Stromal cell of bone marrow (primary cell): ENCODE measurements around the gene HEBP1.

ENCODE experiments used
- DNase-seq: peaks from one replicate; pipeline ENCODE4 v3.0.0-alpha.2; 2012; ENCODE audit warnings: low read depth

HEBP1 gene

GRCh38 chr12:12990700-12991468, 9.2 kb downstream of the HEBP1 start:
- DNase-seq, result no peak

- no peak for DNase-seq
Measured at GRCh38 chr12:12987421-12987820, 12.6 kb downstream of the HEBP1 start.

DNA sequence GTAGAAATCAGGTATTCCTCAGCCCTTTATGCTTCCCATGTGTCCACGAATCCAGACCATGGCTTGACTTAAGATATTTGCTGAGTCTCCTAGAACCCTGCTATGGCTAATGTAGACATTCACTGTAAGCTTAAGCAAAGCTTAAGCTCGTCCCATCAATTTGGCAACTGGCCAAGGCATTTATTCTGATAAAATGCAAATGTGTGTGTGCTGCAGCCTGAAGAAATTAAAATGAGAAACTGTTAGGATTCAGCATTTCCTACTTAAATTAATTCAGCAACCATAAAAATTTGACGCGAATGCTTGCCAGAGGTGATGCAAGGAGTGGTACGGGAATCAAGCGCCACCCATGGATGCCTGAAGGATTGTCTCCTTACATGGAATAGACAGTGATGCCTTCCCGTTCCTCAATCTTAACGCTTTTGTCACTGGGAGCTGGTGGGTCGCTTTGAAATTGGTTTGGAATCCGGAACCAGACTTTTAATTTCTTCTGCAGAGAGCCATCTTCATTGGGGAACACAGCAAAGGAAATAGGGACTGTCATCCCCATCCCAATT, 13.2 kb downstream of the HEBP1 start:
- DNase-seq, result no peak

GRCh38 chr12:12985817-12986408, 14.2 kb downstream of the HEBP1 start:
- DNase-seq, result no peak

GRCh38 chr12:12984149-12984548, 15.9 kb downstream of the HEBP1 start:
- DNase-seq, result no peak

DNA sequence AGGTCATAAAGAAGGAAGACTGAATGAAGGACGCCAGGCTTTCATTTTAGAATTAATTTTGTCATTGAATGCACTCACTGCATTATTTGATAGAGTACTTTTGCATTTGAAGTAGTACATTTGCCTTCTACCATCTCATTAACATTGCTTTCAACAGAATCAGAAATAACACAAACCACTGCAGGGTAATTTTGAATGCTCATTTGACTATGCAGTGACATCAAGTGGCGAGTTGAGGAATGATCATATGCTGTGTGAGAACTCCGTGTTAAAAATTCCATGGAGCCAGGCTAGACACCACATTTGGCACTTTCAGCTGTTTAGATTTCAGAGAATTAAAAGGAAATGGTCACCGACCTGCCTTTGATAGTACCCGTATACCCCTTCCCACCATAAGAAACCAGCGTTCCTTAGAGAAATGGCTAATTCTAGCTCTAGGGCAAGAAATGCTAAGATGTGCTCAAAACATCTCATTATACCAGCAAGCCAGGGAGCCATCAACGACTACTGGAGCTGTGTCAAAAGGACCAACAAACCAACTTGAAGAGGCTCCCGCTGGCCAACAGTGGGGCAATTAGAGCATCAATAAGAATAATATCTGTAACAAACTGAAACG, 16.5 kb downstream of the HEBP1 start:
- DNase-seq, result peak; percentile 67

- no peak for DNase-seq
Measured at GRCh38 chr12:12982331-12982730, 17.7 kb downstream of the HEBP1 start.

DNA sequence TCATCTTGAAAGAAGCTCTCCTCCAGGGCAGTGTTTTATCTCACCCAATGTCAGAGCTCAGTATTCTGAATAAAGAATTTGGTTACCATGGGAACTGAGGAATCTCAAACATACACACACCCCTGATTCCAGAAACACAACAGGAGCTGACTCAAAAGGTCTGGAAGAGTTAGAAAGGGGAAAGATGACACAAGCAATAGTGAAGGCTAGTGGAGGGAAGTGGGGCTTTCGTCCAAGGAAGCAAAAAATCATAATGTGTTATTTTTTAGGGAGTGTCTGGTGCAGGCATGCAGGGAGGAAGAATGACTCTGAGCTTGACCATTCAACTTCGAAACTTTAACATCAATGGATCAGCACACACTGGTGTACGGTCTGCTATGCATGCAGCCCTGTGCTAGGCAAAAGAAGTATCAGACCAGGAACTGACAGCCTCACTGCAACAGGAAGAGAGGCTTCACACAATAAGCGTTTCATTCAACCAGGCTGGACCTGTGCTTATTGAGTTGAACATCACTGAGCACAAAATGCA, 20.3 kb downstream of the HEBP1 start:
- DNase-seq, result peak; percentile 99

DNA sequence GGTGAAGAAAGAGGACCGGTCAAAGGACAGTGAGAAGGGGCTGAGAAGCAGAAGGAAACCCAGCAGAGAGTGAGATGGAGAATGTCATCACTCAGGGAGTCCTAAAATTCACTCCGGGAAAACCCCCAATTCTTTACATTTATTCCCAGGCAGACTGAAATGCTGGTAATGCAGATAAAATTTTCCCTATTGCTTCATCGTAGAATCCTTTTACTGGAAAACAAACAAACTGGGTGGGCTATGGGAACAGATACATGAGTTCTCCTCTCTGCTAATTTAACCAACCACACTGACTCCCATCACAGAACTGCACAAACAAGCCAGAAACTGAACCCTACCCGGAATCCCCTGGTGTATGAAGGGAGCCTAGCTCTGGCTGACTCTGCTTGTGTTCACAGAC, 20.9 kb downstream of the HEBP1 start:
- no peak for DNase-seq

DNA sequence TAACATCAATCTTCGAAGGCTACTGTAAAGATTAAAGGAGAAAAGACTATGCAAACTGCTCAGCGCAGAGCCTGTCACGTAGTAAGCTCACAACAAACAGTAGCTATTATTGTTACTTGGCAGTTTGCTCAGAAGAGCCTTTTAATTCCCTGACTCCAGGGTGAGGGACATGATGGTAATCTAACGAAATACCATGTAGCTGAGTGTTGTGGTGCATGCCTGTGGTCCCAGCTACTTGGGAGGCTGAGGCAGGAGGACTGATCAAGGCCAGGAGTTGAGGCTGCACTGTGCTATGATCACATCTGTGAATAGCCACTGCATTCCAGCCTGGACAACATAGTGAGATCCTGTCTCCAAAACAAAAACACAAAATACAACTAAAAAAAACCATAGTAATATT, 22.8 kb downstream of the HEBP1 start:
- DNase-seq, result no peak

GRCh38 chr12:12976366-12976765, 23.7 kb downstream of the HEBP1 start:
- peak; percentile 98 for DNase-seq

GRCh38 chr12:12975322-12976077, 24.6 kb downstream of the HEBP1 start:
- DNase-seq, result peak; percentile 58

GRCh38 chr12:12974211-12974610, 25.9 kb downstream of the HEBP1 start:
- no peak for DNase-seq

GRCh38 chr12:12973019-12973418, 27.0 kb downstream of the HEBP1 start:
- no peak for DNase-seq

DNA sequence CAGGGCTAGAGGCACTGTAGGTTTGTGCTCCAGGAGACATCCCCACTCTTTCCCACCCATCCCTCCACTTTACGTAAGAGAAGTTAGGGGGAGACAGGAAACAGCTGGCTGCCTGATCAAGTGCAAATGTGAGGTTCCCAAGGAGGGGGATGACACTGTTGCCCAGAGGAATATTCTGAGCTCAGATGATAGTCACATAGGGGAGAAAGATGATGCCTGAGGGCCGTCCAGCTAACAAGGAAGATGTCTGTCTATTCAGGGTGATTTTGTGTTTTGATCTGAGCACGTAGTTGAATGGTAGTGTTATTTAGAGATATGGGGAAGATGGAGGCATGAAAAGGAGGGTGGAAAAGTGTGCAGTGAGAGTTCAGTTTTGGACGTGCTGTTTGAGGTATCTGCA, 34.2 kb downstream of the HEBP1 start:
- DNase-seq, result no peak

DNA sequence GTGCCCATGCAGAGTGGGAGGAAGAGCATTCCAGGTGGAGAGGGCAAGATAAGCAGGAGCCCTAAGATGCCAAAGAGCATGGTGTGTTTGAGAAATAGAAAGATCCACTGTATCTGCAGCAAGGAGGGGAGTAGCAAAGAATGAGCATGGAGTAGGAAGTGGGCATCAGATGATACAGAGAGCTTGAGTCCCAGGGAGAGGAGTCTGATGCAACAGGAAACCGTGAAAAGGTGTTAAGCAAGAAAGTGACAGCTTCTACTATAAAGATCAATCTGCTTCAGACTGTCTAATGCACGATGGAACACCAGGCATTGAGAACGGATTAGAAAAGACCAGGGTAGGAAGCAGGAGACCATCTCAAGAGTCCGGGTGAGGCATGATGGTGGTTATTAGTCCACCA, 35.8 kb downstream of the HEBP1 start:
- no peak for DNase-seq

GRCh38 chr12:12960639-12961209, 39.3 kb downstream of the HEBP1 start:
- DNase-seq, result no peak

DNA sequence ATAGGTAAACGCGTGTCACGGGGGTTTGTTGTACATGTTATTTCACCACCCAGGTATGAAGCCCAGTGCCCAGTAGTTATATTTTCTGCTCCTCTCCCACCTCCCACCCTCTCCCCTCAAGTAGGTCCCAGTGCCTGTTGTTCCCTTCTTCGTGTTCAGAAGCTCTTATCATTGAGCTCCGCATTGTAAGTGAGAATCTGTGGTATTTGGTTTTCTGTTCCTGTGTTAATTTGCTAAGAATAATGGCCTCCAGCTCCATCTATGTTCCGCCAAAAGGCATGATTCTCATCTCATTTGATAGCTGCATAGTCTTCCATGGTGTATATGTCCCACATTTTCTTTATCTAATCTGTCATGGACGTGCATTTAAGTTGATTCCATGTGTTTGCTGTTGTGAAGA, 41.2 kb downstream of the HEBP1 start:
- DNase-seq, result no peak

DNA sequence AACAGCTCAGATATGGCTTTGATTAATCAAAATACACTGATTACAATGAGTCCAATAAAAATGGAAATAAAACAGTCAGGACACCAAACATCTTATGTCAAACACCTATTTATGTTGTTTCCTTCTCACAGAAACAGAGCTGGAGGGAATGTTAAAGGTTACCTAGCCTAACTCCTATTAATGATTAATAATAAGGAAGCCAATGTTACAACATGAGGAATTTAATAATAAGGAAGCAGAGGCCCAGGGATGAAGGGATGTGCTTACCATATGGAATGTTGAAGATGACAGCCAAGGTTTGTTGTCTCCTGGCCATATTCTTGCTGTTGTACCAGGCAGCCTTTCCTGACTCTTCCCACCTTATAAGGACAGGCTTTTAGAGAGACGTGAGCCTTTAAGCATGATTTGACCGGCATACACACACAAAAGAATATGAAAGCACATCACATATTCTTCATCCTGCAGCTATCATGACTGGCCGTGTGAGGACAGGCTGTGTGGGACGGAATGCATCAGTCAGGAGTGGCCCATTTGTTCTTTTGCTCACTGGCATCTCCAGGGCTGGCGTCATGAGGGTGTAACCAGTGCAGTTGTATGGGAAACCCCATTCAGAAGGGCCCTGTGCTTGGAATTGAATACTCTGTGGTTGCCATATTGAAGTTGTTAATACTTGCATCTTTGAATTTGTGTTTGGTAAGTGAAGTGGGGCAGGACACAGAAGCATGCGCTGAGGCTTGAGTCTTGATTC, 45.0 kb downstream of the HEBP1 start:
- DNase-seq, result no peak

DNA sequence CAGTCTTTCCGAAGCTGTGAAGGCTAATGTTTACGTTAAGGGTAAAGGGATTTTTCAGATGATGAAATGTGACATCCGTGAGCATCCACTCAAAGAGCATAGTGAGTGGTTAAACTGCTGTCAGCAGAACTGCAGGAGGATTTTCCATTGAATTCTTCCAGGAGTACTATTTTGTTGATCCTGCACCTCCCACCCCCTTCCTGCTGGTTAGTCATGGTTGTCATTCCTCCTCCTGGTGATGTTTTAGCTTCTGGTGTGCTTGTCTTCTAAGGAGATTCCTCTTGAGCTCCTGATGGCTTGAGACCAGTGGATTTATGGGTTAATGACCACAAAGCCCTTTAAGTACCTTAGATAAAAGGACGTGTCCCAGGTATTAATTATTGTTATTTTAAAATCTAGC, 45.7 kb downstream of the HEBP1 start:
- DNase-seq, result peak; percentile 38

- no peak for DNase-seq
Measured at GRCh38 chr12:12952036-12952435, 48.0 kb downstream of the HEBP1 start, which contains the start of gene GPRC5D. TSS of gene GPRC5D (minus strand) at chr12:12952170. CDS start at chr12:12950384, 1,786 bp downstream.
